GM12878 (cell line): Measurements from ENCODE around the gene GARNL3. TPM values are rescaled to one million over a fixed set of nuclear protein-coding genes. Genes with fewer than 3 reads are reported as not detected.

Source experiments
- FOXM1 ChIP-seq: IDR thresholded peaks from 2 replicates; pipeline ENCODE4 v1.6.1; 2012; ENCODE audit warnings: low read depth, mild to moderate bottlenecking, inconsistent platforms, low read length, moderate library complexity
- HDAC6 ChIP-seq: fragments of 200-600 bp; sonication (generic); IDR thresholded peaks from one replicate; pipeline ENCODE4 v1.8.0; 2017; ENCODE audit warnings: antibody characterized with exemption; ENCODE audit not compliant: unreplicated experiment
- MEF2B ChIP-seq: fragments of 450-650 bp; IDR thresholded peaks from 2 replicates; pipeline ENCODE4 v1.6.1; 2018; ENCODE audit warnings: mild to moderate bottlenecking, moderate library complexity; ENCODE audit not compliant: partially characterized antibody, poor library complexity, severe bottlenecking
- NR2C1 ChIP-seq: fragments of 450-650 bp; IDR thresholded peaks from 2 replicates; pipeline ENCODE4 v1.6.1; 2017; ENCODE audit warnings: antibody characterized with exemption, mild to moderate bottlenecking, moderate library complexity
- SPI1 ChIP-seq: IDR thresholded peaks from 2 replicates; pipeline ENCODE4 v1.6.1; 2011; ENCODE audit warnings: low read depth, mild to moderate bottlenecking, low read length, moderate library complexity, borderline replicate concordance; ENCODE audit not compliant: insufficient read depth
- SREBF1 ChIP-seq: IDR thresholded peaks from 2 replicates; pipeline ENCODE4 v1.6.1; 2012; ENCODE audit warnings: mild to moderate bottlenecking, low read length
- STAT3 ChIP-seq: IDR thresholded peaks from 2 replicates; pipeline ENCODE4 v1.6.1; 2011; ENCODE audit warnings: low read depth, low read length, improper control_type of control experiment
- SUPT20H ChIP-seq: IDR thresholded peaks from 2 replicates; pipeline ENCODE4 v1.6.1; 2011; ENCODE audit warnings: low read depth, mild to moderate bottlenecking, low read length, moderate library complexity, borderline replicate concordance; ENCODE audit not compliant: control insufficient read depth
- TAF1 ChIP-seq: IDR thresholded peaks from 2 replicates; pipeline ENCODE4 v1.6.1; 2011; ENCODE audit warnings: mild to moderate bottlenecking, low read depth, low read length, borderline replicate concordance
- polyA plus RNA-seq, 11 experiments: library from polyadenylated mRNA; depleted of rRNA in 4 of 11; unstranded in 6 of 11; stranded (reverse) in 5 of 11; fragments of >200 nt; fragmentation: Nextera tagmentation in 4 of 11; fragmentation: Illumina TruSeq in 1 of 11; extraction: Ambion mirVana in 4 of 11; extraction: Trizol in 1 of 11; gene quantifications; 1 replicate in 1 of 11; 2 replicates in 10 of 11; pipeline versions ENCODE4 v1.2.1 to v1.2.3, GENCODE V29; 2011 to 2016; ENCODE audit warnings: inconsistent platforms in 2 of 11, missing spikeins in 2 of 11, low read depth in 1 of 11
- total RNA-seq, 4 experiments: library from RNA; depleted of rRNA in 3 of 4; stranded (reverse); fragments of >200 nt in 3 of 4; fragmentation: Illumina TruSeq in 1 of 4; extraction: Trizol in 1 of 4; gene quantifications; 2 replicates each; pipeline versions ENCODE4 v1.2.1 to v1.2.3, GENCODE V29; 2013 to 2021
- TF ChIP-seq, protein P1 (sequence below): fragments of 150-350 bp; IDR thresholded peaks from 2 replicates; pipeline ENCODE4 v1.6.1; 2016; ENCODE audit warnings: low read depth, low read length
- TF ChIP-seq, protein P2 (sequence below): IDR thresholded peaks from 2 replicates; pipeline ENCODE4 v1.6.1; 2012; ENCODE audit warnings: low read depth, low read length, improper control_type of control experiment
- TF ChIP-seq, protein P3 (sequence below): fragments of 450-650 bp; IDR thresholded peaks from 2 replicates; pipeline ENCODE4 v1.6.1; 2016; ENCODE audit warnings: mild to moderate bottlenecking
- TF ChIP-seq, protein P4 (sequence below): fragments of 450-650 bp; IDR thresholded peaks from 2 replicates; pipeline ENCODE4 v1.6.1; 2017; ENCODE audit warnings: low read depth, mild to moderate bottlenecking, moderate library complexity
- TF ChIP-seq, protein P5 (sequence below): fragments of 450-650 bp; IDR thresholded peaks from 2 replicates; pipeline ENCODE4 v1.6.1; 2017; ENCODE audit warnings: mild to moderate bottlenecking
- TF ChIP-seq, protein P6 (sequence below): fragments of 150-350 bp; IDR thresholded peaks from 2 replicates; pipeline ENCODE4 v1.6.1; 2014; ENCODE audit warnings: mild to moderate bottlenecking, low read depth, low read length

Gene GARNL3
- total and polyA plus RNA-seq, 10 of the 15 experiments (the other 5 are each of a cell fraction or from before 2014, with no cell fraction given), result 0.89 to 13.2 (median 6.3) TPM

DNA sequence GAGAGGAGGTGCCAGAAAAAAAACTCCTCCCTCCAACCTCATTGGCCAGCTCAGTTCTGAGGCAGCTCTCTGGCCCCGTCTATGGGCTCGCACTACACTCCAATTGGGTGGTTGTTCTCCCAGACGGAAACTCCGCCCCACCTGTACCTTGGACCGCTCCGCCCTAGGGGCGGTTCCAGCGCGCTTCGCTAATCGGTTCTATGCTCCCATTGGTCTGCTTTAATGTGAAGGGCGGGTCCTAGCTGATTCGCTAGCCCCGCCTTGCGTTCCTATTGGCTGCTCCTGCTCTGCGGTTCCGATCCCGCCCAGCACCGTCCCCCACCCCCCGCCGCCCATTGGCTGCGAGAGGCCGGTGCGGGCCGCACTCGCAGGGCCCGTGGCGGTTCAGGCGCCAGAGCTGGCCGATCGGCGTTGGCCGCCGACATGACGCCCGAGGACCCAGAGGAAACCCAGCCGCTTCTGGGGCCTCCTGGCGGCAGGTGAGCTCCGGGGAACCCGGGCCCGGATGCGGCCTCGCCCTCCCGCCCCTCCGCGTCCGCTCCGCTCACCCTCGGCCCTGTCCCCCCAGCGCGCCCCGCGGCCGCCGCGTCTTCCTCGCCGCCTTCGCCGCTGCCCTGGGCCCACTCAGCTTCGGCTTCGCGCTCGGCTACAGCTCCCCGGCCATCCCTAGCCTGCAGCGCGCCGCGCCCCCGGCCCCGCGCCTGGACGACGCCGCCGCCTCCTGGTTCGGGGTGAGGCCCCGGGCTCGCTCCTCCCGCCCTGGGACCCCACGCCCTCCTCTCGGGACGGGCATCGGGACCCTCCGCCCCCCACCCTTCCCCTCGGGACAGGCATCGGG, 132.5 kb downstream of the GARNL3 start, which contains the start of gene SLC2A8 (continued):
- TF ChIP-seq, protein P1, sequence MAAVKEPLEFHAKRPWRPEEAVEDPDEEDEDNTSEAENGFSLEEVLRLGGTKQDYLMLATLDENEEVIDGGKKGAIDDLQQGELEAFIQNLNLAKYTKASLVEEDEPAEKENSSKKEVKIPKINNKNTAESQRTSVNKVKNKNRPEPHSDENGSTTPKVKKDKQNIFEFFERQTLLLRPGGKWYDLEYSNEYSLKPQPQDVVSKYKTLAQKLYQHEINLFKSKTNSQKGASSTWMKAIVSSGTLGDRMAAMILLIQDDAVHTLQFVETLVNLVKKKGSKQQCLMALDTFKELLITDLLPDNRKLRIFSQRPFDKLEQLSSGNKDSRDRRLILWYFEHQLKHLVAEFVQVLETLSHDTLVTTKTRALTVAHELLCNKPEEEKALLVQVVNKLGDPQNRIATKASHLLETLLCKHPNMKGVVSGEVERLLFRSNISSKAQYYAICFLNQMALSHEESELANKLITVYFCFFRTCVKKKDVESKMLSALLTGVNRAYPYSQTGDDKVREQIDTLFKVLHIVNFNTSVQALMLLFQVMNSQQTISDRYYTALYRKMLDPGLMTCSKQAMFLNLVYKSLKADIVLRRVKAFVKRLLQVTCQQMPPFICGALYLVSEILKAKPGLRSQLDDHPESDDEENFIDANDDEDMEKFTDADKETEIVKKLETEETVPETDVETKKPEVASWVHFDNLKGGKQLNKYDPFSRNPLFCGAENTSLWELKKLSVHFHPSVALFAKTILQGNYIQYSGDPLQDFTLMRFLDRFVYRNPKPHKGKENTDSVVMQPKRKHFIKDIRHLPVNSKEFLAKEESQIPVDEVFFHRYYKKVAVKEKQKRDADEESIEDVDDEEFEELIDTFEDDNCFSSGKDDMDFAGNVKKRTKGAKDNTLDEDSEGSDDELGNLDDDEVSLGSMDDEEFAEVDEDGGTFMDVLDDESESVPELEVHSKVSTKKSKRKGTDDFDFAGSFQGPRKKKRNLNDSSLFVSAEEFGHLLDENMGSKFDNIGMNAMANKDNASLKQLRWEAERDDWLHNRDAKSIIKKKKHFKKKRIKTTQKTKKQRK, result peak; percentile 70
- TF ChIP-seq, protein P2, sequence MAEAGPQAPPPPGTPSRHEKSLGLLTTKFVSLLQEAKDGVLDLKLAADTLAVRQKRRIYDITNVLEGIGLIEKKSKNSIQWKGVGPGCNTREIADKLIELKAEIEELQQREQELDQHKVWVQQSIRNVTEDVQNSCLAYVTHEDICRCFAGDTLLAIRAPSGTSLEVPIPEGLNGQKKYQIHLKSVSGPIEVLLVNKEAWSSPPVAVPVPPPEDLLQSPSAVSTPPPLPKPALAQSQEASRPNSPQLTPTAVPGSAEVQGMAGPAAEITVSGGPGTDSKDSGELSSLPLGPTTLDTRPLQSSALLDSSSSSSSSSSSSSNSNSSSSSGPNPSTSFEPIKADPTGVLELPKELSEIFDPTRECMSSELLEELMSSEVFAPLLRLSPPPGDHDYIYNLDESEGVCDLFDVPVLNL, result no peak
- TF ChIP-seq FOXM1 (no peak), SREBF1 (no peak), HDAC6 (no peak), MEF2B (no peak), TAF1 (0 out of 2 replicates have a peak, but pooled peaks have one; percentile 42), SUPT20H (no peak), NR2C1 (no peak), SPI1 (0 out of 2 replicates have a peak, but pooled peaks have one; percentile 0), STAT3 (no peak)
- TF ChIP-seq, protein P3, sequence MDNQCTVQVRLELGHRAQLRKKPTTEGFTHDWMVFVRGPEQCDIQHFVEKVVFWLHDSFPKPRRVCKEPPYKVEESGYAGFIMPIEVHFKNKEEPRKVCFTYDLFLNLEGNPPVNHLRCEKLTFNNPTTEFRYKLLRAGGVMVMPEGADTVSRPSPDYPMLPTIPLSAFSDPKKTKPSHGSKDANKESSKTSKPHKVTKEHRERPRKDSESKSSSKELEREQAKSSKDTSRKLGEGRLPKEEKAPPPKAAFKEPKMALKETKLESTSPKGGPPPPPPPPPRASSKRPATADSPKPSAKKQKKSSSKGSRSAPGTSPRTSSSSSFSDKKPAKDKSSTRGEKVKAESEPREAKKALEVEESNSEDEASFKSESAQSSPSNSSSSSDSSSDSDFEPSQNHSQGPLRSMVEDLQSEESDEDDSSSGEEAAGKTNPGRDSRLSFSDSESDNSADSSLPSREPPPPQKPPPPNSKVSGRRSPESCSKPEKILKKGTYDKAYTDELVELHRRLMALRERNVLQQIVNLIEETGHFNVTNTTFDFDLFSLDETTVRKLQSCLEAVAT, result no peak
- TF ChIP-seq, protein P4, sequence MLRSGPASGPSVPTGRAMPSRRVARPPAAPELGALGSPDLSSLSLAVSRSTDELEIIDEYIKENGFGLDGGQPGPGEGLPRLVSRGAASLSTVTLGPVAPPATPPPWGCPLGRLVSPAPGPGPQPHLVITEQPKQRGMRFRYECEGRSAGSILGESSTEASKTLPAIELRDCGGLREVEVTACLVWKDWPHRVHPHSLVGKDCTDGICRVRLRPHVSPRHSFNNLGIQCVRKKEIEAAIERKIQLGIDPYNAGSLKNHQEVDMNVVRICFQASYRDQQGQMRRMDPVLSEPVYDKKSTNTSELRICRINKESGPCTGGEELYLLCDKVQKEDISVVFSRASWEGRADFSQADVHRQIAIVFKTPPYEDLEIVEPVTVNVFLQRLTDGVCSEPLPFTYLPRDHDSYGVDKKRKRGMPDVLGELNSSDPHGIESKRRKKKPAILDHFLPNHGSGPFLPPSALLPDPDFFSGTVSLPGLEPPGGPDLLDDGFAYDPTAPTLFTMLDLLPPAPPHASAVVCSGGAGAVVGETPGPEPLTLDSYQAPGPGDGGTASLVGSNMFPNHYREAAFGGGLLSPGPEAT, result no peak
- TF ChIP-seq, protein P5, sequence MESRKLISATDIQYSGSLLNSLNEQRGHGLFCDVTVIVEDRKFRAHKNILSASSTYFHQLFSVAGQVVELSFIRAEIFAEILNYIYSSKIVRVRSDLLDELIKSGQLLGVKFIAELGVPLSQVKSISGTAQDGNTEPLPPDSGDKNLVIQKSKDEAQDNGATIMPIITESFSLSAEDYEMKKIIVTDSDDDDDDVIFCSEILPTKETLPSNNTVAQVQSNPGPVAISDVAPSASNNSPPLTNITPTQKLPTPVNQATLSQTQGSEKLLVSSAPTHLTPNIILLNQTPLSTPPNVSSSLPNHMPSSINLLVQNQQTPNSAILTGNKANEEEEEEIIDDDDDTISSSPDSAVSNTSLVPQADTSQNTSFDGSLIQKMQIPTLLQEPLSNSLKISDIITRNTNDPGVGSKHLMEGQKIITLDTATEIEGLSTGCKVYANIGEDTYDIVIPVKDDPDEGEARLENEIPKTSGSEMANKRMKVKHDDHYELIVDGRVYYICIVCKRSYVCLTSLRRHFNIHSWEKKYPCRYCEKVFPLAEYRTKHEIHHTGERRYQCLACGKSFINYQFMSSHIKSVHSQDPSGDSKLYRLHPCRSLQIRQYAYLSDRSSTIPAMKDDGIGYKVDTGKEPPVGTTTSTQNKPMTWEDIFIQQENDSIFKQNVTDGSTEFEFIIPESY, result no peak
- TF ChIP-seq, protein P6, sequence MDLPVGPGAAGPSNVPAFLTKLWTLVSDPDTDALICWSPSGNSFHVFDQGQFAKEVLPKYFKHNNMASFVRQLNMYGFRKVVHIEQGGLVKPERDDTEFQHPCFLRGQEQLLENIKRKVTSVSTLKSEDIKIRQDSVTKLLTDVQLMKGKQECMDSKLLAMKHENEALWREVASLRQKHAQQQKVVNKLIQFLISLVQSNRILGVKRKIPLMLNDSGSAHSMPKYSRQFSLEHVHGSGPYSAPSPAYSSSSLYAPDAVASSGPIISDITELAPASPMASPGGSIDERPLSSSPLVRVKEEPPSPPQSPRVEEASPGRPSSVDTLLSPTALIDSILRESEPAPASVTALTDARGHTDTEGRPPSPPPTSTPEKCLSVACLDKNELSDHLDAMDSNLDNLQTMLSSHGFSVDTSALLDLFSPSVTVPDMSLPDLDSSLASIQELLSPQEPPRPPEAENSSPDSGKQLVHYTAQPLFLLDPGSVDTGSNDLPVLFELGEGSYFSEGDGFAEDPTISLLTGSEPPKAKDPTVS, result no peak
